ENCODE measurements around the gene BCL3.

DNA sequence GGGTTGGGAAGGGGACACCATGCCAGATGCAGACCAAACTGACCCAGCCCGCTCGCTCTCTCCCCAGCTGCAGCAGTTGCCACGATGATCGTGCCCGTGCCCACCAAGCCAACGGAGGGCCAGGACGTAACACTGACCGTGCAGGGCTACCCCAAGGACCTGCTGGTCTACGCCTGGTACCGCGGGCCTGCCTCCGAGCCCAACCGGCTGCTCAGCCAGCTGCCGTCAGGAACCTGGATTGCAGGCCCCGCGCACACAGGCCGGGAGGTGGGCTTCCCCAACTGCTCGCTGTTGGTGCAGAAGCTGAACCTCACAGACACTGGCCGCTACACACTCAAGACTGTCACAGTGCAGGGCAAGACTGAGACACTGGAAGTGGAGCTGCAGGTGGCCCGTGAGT lies 40.7 kb upstream of the BCL3 start:
- TF ChIP-seq POLR2A (IDR thresholded peaks at IDR 0.05) (no peak), EP300 (IDR thresholded peaks at IDR 0.05; ENCODE audit: low read depth) (no peak), POLR2AphosphoS5 (IDR thresholded peaks at IDR 0.05) (no peak)
- TF ChIP-seq, protein P1, sequence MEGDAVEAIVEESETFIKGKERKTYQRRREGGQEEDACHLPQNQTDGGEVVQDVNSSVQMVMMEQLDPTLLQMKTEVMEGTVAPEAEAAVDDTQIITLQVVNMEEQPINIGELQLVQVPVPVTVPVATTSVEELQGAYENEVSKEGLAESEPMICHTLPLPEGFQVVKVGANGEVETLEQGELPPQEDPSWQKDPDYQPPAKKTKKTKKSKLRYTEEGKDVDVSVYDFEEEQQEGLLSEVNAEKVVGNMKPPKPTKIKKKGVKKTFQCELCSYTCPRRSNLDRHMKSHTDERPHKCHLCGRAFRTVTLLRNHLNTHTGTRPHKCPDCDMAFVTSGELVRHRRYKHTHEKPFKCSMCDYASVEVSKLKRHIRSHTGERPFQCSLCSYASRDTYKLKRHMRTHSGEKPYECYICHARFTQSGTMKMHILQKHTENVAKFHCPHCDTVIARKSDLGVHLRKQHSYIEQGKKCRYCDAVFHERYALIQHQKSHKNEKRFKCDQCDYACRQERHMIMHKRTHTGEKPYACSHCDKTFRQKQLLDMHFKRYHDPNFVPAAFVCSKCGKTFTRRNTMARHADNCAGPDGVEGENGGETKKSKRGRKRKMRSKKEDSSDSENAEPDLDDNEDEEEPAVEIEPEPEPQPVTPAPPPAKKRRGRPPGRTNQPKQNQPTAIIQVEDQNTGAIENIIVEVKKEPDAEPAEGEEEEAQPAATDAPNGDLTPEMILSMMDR (IDR thresholded peaks at IDR 0.05) = no peak

Measured in transverse colon (tissue), 4 donors.